HG02870 (cell line): Measurements from ENCODE around the gene NPFFR1.
"Not testable (repeated sequence)": the region's sequence is repeated elsewhere in the genome, so short reads cannot be mapped to it uniquely, and the experiment has no call there.

Experiments used
- ATAC-seq: cut with Tn5 transposase; IDR thresholded peaks from one replicate; pipeline ENCODE4 v1.9.1; 2021; ENCODE audit warnings: mild to moderate bottlenecking, moderate library complexity; ENCODE audit not compliant: unreplicated experiment

NPFFR1 gene

GRCh38 chr10:70228491-70228890 lies 55.3 kb downstream of the NPFFR1 start:
- no peak for ATAC-seq

- no peak for ATAC-seq
These were observed 56.1 kb downstream of the NPFFR1 start for GRCh38 chr10:70227548-70228320.

GRCh38 chr10:70223728-70224127 lies 60.1 kb downstream of the NPFFR1 start:
- no peak for ATAC-seq

DNA sequence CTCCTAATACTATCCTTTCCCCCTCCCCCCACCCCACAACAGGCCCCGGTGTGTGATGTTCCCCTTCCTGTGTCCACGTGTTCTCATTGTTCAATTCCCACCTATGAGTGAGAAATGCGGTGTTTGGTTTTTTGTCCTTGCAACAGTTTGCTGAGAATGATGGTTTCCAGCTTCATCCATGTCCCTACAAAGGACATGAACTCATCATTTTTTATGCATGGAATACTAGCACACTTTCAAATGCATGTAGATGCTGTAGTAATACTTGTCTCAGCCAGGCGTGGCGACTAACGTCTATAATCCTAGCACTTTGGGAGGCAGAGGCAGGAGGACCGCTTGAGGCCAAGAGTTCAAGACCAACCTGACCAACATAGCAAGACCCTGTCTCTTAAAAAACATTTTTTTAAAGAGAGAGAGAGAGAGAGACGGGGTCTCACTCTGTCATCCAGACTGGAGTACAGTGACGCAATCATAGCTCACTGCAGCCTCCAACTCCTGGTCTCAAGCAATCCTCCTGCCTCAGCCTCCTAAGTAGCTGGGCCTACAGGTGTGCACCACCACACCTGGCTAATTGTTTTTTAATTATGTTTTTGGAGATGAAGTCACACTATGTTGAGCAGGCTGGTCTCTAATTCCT lies 60.9 kb downstream of the NPFFR1 start:
- not testable (repeated sequence) for ATAC-seq

- no peak for ATAC-seq
These were observed 61.4 kb downstream of the NPFFR1 start for GRCh38 chr10:70222340-70222794.

DNA sequence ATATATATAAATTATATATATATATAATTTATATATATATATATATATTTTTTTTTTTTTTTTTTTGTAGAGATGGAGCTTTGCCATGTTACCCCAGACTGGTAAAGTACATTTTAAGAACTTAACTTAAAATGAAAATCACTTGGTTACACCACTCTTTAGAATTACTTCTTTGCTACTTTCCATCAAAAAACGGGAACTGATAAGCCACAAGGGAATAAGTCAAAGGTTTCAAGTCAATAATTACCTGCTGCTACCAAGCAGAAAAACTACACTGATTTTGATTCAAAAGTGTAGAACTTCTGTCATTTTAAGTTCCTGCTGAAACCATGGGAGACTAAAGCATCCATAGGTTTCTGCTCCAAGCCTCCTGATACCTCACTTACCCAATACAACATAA lies 62.8 kb downstream of the NPFFR1 start:
- no peak for ATAC-seq

GRCh38 chr10:70212879-70213278 lies 70.9 kb downstream of the NPFFR1 start:
- ATAC-seq, result no peak

DNA sequence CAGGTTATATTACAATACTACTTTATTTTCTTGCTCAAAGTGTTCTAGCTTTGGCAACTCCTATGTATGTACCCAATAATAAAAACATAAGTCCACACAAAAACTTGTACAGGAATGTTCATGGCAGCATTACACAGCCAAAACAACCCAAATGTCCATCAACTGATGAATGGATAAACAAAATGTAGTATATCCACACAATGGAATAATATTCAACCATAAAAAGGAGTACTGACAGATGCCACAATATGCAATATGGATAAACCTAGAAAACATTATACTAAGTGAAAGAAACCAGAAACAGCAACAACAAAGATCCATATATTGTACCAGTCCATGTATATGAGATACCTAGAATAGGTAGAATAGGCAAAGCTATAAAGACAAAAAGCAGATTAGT lies 71.5 kb downstream of the NPFFR1 start:
- ATAC-seq, result no peak

DNA sequence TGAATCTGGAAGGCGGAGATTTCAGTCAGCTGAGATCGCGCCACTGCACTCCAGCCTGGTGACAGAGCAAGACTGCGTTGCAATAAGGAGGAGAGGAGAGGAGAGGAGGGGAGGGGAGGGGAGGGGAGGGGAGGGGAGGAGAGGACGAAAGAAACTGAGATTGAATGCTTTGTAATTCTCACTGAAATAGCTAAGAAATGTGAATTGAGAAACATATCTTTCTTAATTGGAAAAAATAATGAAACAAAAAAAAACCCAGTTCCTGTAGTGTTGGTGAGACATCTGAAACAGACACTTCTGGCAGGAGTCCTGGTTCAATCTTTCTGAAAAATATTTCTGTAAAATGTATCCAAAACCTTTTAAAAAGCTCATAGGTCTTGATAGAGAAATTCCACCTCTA lies 77.0 kb downstream of the NPFFR1 start:
- ATAC-seq, result no peak

- no peak for ATAC-seq
These were observed 82.7 kb downstream of the NPFFR1 start for GRCh38 chr10:70201105-70201504.

DNA sequence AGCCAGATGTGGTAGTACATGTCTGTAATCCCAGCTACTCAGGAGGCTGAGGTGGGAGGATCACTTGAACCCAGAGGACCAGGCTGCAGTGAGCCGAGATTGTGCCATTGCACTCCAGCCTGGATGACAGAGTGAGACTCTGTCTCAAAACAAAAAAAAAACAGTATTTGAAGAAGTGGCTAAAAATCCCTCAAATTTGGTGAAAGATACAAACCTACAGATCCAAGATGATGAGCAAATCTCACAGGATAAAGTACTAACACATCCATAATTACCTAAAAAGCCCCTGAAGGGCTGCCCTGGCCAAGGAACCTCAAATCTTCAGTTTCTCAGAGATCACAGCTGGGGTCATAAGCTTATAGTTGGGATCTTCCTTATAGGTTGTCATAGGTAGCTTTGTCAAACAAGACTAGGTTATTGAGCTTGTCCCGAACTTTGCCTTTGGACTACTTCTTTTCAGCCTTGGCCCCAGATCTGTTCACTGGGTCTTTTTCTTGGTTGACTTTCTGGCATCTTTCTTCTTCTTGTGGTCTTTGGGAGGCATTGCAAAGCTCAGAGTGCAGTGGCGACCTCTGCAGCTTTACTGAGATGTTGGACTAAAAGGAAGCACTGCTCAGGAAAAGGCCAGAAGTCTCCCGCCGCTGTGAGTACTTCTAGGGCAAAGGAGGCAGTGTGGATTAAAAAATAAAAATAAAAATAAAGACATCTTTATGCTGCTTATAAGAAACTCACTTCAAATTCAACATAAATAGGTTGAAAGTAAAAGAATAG lies 84.9 kb downstream of the NPFFR1 start:
- ATAC-seq, result no peak
